ENCODE data around the gene C2orf76.
A peak's percentile ranks its signal among the peaks of the same experiment; 100 is the strongest.
"Not testable (repeated sequence)": the region's sequence is repeated elsewhere in the genome, so short reads cannot be mapped to it uniquely, and the experiment has no call there.

C2orf76 gene

GRCh38 chr2:119377294-119377992, 10.8 kb upstream of the C2orf76 start:
- no peak for DNase-seq (ENCODE audit: low spot score)

- no peak for DNase-seq (ENCODE audit: low spot score)
These were observed 10.2 kb upstream of the C2orf76 start for GRCh38 chr2:119376810-119377209.

- not testable (repeated sequence) for DNase-seq (ENCODE audit: low spot score)
These were observed 9.8 kb upstream of the C2orf76 start for GRCh38 chr2:119376406-119376805.

DNA sequence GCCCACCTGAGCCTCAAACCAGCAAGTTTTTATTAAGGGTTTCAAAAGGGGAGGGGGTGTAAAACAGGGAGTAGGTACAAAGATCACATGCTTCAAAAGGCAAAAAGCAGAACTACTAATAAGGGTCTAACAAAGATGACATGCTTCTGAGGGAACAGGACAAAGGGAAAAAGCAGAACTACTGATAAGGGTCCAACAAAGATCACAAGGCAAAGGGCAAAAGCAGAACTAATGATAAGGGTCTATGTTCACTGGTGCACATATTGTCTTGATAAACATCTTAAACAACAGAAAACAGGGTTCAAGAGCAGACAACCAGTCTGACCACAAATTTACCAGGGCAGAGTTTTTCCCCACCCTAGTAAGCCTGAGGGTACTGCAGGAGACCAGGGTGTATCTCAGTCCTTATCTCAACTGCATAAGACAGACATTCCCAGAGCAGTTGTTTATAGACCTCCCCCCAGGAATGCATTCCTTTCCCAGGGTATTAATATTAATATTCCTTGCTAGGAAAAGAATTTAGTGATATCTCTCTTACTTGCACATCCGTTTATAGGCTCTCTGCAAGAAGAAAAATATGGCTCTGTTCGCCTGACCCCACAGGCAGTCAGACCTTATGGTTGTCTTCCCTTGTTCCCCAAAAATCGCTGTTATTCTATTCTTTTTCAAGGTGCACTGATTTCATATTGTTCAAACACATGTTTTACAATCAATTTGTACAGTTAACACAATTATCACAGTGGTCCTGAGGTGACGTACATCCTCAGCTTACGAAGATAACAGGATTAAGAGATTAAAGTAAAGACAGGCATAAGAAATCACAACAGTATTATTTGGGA, 7.5 kb upstream of the C2orf76 start:
- not testable (repeated sequence) for DNase-seq (ENCODE audit: low spot score)

DNA sequence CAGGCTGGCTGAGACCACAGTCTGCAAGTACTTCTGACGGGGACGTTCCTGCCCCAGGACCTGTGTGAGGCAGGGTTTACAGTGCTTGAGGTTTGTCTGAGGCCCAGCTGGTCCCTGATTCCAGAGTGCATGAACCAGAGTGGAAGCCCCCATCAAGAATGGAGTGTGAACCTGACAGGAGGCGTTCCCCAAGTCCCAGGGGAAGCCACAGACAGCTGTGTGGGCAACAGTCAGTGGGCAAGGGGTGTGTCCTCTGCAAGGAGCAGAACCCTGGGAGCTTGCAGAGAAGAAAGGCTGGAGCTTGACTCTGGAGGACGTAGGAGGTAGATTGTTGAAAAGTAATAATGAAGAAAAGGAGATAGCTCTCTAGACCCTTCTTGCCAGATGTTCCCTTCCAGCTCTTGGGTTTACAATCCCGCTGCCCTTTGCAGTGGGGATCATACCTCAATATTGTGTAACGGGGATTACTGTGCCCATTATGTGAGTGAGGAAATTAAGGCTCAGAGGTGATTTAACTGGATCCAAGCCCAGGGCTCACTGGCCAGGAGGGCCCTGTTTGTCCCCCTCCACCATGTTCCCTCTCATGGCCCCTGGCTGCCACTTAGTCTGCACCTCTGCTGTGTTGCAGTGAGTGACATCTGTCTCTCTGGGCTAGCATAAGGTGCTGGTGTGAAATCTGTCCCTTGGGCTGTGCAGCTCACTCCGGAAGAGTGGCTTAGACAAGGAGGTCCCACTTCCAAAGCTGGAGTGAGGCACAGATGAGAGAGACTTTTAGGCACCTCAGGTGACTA, 6.3 kb upstream of the C2orf76 start:
- DNase-seq (ENCODE audit: low spot score) = no peak

GRCh38 chr2:119371111-119371510, 4.5 kb upstream of the C2orf76 start:
- no peak for DNase-seq (ENCODE audit: low spot score)

DNA sequence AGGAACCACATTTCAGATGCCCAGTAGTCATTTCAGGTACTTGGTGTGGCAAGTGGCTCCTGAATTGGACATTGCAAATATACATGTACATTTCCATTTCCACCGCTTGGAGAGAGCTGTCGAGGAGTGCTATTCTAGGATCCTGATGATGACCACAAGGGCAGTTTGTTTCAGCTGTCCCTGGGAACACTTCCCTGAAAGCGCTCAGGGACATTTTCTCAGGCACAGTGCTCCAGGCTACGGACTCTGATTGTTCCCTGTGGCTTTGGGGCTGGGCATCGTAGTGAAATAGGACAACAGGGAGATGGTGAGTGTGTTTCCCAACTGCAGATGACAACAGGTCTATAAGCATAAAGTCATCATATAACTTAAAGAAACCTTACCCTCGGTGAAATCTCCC, 3.2 kb upstream of the C2orf76 start:
- no peak for DNase-seq (ENCODE audit: low spot score)

DNA sequence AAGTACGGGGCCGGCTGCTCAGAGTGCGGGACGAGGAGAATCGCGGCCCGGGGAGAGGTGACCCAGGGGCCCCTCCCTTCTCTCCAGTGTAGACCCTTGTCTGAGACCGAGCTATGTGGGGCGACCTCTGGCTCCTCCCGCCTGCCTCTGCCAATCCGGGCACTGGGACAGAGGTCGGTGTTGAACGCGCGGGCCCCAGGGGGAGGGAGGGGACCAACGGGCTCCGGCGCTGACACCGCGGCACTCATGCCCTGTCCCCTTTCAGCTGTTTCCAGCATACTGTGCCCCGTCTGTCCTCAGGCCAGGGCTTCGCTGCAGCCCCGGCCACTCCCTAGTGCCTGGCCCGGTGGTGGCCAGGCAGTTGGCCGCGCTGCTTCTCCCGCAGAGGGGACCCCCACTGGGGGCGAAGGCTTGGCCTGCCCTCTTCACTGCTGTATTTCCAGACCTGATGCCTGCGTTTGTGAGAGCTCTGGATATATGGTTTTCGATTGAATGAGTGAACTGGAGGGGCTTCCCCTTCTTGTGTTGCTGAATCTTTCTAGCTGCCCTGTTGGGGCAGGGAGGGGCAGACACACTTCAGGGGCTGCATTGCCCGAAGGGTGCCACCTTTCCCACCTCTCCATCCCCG, 952 bp upstream of the C2orf76 start:
- peak; percentile 61 for DNase-seq (ENCODE audit: low spot score)

GRCh38 chr2:119366161-119366648, 429 bp downstream of the C2orf76 start:
- peak; percentile 7 for DNase-seq (ENCODE audit: low spot score)

DNA sequence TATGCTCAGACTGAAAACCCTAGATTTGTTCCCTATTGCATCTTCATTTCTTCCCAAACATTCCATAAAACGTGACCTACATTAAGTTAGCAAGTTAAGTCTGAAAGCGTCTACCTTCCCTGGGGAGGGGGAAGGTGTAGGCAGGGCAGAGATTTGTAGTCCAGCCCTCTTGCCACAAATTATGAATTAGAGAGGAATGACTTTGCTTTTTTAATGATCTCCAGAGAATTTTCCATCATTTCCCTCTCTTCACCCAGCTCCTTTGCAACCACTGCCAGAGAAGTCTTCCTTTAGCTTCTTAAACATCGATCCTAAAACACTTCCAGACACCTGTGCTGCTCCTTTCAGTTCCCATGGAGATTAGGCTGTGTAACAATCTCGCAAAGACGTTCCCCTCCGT, 1.2 kb downstream of the C2orf76 start:
- no peak for DNase-seq (ENCODE audit: low spot score)

DNA sequence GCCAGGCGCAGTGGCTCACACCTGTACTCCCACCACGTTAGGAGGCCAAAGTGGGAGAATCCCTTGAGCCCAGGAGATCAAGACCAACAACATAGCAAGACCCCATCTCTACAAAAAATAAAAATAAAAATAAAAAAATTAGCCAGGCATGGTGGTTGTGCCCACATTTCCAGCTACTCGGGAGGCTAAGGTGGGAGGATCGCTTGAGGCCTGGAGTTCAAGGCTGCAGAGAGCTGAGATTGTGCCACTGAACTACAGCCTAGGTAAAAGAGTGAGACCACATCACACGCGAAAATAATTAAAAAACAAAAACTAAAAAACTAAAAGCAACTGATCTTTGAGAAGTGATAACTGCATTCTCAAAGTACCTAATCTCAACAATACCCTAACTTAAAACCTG, 1.8 kb downstream of the C2orf76 start:
- no peak for DNase-seq (ENCODE audit: low spot score)

- DNase-seq (ENCODE audit: low spot score) = no peak
These were observed 6.1 kb downstream of the C2orf76 start for GRCh38 chr2:119360423-119360966.

DNA sequence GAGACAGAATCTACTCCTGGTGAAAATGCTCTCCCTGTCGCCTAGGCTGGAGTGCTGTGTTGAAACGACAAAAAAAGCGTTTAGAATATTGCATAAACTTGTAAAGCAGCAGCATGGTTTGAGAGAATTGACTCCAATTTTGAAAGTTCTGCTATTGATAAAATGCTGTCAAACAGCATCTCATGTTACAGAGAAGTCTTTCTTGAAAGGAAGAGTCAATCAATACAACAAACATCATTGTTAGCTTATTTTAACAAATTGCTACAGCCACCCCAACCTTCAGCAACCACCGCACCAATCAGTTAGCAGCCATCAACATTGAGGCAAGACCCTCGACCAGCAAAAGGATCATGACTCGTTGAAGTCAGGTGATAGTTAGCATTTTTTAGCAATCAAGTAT, 6.9 kb downstream of the C2orf76 start:
- DNase-seq (ENCODE audit: low spot score) = no peak

GRCh38 chr2:119354860-119355259, 11.8 kb downstream of the C2orf76 start:
- DNase-seq (ENCODE audit: low spot score) = no peak

DNA sequence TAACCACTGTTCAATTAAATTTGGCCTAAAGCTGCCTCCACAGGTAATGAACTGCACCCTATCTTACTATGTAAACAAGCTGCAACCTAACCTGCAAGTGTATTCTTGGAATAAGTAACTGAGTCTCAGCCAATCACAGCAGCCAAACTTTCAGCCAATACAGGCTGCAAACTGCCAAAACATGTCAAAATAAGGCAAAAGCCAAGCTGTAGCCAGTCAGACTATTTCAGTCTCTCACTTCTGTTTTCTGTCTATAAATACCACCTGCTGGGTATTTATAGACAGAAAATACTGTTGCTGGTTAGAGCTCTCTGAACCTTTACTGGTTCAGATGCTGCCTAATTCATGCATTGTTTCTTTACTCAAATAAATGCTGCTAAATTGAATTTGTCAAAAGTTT, 14.3 kb downstream of the C2orf76 start:
- no peak for DNase-seq (ENCODE audit: low spot score)

DNA sequence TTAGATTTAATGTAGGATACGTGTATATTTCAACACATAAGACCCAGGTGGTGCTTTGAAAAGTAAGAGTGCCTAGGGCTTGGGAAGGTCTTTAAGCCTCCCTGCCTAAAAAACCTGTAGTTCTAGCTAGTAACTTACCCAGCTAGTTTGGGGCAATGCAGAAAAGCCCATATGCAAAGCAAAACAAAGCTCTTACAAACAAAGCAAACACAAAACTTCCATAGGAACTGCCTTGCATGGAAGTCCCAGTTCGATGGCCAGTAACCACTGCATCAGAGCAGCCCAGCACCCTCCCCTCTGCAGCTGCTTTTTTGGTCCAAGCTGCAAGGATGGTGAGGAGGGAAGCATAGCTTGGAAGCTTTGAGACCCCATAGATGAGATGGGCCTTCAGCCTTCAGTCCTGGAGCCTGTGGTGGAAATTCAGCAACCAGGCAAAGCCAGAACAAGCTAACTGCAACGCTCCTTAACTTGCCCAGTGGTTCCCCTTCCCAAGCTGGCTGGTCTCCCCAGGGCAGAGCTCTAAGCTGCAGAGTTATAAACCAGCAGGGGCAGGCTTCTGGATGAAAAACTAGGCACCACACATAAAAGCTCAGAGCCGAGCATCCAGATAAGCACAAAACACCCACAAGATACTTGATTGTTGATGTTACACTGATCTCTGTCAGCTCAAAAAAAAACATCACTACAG, 16.2 kb downstream of the C2orf76 start:
- no peak for DNase-seq (ENCODE audit: low spot score)

DNA sequence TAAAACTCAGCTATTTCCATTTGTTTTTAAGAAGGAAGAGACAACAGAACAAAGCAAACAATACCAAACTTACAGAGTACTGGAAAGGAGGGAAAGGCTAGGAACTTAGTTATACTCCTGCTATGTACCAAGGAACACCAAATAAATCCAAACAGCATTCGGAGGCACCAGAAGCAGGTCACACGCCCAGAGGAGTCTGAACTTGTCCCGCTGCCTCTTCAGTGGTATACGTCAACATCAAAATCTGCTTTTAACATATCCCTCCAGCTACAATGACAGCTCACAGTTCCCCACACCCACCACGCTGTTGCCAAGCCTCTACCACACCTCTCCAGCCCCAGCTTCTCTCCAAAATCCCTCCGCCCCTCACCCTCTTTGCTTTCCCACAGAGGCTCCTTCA, 17.3 kb downstream of the C2orf76 start:
- DNase-seq (ENCODE audit: low spot score) = no peak

- no peak for DNase-seq (ENCODE audit: low spot score)
These were observed 24.9 kb downstream of the C2orf76 start for GRCh38 chr2:119341684-119342083.

GRCh38 chr2:119339562-119339923, 27.1 kb downstream of the C2orf76 start:
- no peak for DNase-seq (ENCODE audit: low spot score)

- no peak for DNase-seq (ENCODE audit: low spot score)
These were observed 27.6 kb downstream of the C2orf76 start for GRCh38 chr2:119338826-119339561.

DNA sequence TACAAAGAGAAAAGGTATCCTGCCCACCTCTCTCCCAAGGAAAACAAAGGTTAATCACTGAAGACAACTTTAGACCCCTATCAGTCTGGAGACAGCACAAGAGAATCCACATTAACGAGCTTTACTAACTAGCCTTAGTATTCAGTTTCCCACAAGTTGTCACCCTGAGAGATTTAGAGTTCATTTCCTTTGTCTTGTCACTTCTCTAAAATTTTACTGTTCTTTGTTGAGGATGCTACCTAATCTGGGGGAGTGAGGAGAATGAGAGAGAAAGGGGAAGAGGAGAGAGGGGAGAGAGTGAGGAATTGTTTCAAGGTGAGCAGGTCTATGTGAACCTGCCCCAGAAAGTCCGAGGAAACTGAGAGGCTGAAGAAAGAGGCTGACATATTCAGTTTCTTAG, 28.4 kb downstream of the C2orf76 start:
- no peak for DNase-seq (ENCODE audit: low spot score)

All from AG08395 (cell line).